Gastroesophageal sphincter (tissue), 4 donors: ENCODE measurements around the gene SLC14A1. TPM values are rescaled to one million over a fixed set of nuclear protein-coding genes. Genes with fewer than 3 reads are reported as not detected.

Source experiments
- ATAC-seq: fragments of 150-250 bp; one replicate; pipeline ENCODE4 v1.9.1; 2016; ENCODE audit warnings: mild to moderate bottlenecking, moderate library complexity
- H3K27ac ChIP-seq, 4 donors: fragments of 200-600 bp; sonication (generic) in 3 of 4; 1 replicate in 3 of 4; 2 replicates in 1 of 4; pipeline ENCODE4 v1.5.1; 2016 to 2019
- H3K27me3 ChIP-seq: fragments of 200-600 bp; sonication (generic); one replicate; pipeline ENCODE4 v1.5.1; 2019
- H3K36me3 ChIP-seq, 2 donors: fragments of 200-600 bp; sonication (generic); one replicate each; pipeline ENCODE4 v1.5.1; 2019; ENCODE audit warnings: control low read depth in 1 of 2
- H3K4me1 ChIP-seq, 3 donors: fragments of 200-600 bp; sonication (generic); 1 replicate in 2 of 3; 2 replicates in 1 of 3; pipeline ENCODE4 v1.5.1; 2016 to 2019; ENCODE audit warnings: control low read depth in 2 of 3
- H3K4me3 ChIP-seq, 2 donors: fragments of 200-600 bp; sonication (generic); one replicate each; pipeline ENCODE4 v1.5.1; 2019; ENCODE audit warnings: mild to moderate bottlenecking in 1 of 2, moderate library complexity in 1 of 2
- H3K9me3 ChIP-seq, 3 donors: fragments of 200-600 bp; sonication (generic); one replicate each; pipeline ENCODE4 v1.5.1; 2017 to 2019; ENCODE audit warnings: control low read depth in 2 of 3
- EP300 ChIP-seq: sonication (generic); formaldehyde crosslinking; IDR thresholded peaks from one replicate; pipeline ENCODE4 v1.6.1; 2017; ENCODE audit warnings: antibody characterized with exemption, mild to moderate bottlenecking
- POLR2A ChIP-seq, 2 donors: fragments of 450-650 bp; IDR thresholded peaks; one replicate each; pipeline ENCODE4 v1.6.1; 2017; ENCODE audit warnings: antibody characterized with exemption in 2 of 2, mild to moderate bottlenecking in 2 of 2, moderate library complexity in 1 of 2
- POLR2AphosphoS5 ChIP-seq: sonication (generic); formaldehyde crosslinking; IDR thresholded peaks from one replicate; pipeline ENCODE4 v1.6.1; 2017; ENCODE audit warnings: antibody characterized with exemption
- WGBS, 2 donors: methylation state at CpG; one replicate each; pipeline ENCODE4 v1.1.5; 2018; ENCODE audit warnings: low coverage in 1 of 2; 5-methylcytosine and 5-hydroxymethylcytosine counted together
- total RNA-seq, 4 donors: library from RNA; depleted of rRNA; stranded (reverse); fragments of >200 nt; gene quantifications; one replicate each; pipeline ENCODE4 v1.1.0, GENCODE V29; 2016
- TF ChIP-seq, protein P1 (sequence below), 4 experiments: fragments of 200-600 bp in 2 of 4; fragments of 450-650 bp in 2 of 4; sonication (generic) in 1 of 4; IDR thresholded peaks; one replicate each; pipeline ENCODE4 v1.5.1; 2017 to 2019; ENCODE audit warnings: antibody characterized with exemption in 4 of 4, mild to moderate bottlenecking in 2 of 4, moderate library complexity in 2 of 4

Gene SLC14A1
- total RNA-seq, 4 donors from 2014 or later: 0.40 to 6.6 (median 1.5) TPM

DNA sequence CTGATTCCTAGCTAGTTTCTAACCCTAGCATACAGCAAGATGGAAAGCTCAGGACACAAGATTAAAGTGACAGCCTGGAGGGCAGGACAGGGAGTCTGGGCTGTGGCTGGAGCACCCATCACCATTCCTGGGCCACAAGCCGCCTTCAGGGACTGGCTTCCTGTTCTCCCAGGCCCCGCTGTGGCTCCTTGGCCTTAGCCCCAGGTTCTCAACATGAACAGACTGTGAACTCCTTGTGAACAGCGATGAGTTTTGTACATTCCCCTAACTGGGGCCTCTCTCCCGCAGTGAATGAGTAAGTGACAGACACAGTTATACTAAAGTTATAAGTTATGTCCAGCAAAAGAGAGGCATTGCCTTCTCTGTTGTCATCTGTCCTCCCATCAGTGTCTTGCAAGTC is 35.9 kb upstream of the SLC14A1 start:
- no peak overlapping the region for H3K27ac ChIP-seq
- no peak for ATAC-seq
- TF ChIP-seq POLR2AphosphoS5: no peak
- TF ChIP-seq, protein P1, sequence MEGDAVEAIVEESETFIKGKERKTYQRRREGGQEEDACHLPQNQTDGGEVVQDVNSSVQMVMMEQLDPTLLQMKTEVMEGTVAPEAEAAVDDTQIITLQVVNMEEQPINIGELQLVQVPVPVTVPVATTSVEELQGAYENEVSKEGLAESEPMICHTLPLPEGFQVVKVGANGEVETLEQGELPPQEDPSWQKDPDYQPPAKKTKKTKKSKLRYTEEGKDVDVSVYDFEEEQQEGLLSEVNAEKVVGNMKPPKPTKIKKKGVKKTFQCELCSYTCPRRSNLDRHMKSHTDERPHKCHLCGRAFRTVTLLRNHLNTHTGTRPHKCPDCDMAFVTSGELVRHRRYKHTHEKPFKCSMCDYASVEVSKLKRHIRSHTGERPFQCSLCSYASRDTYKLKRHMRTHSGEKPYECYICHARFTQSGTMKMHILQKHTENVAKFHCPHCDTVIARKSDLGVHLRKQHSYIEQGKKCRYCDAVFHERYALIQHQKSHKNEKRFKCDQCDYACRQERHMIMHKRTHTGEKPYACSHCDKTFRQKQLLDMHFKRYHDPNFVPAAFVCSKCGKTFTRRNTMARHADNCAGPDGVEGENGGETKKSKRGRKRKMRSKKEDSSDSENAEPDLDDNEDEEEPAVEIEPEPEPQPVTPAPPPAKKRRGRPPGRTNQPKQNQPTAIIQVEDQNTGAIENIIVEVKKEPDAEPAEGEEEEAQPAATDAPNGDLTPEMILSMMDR (IDR thresholded peaks at IDR 0.05): no peak
- no peak for TF ChIP-seq EP300
- no peak for TF ChIP-seq POLR2A (IDR thresholded peaks at IDR 0.05)
- H3K4me3 ChIP-seq: no peak overlapping the region
- no peaks in the 10 kb centered on the region for H3K27me3 ChIP-seq
- no peaks in the 10 kb centered on the region for H3K9me3 ChIP-seq
- H3K4me1 ChIP-seq: peaks cover 0 to 7% (median 0%) of the 10 kb centered on the region in 3 donors
- no peaks in the 10 kb centered on the region for H3K36me3 ChIP-seq
- 73 to 81% methylated on average over 3 of the region's 4 CpGs for WGBS, 2 donors

DNA sequence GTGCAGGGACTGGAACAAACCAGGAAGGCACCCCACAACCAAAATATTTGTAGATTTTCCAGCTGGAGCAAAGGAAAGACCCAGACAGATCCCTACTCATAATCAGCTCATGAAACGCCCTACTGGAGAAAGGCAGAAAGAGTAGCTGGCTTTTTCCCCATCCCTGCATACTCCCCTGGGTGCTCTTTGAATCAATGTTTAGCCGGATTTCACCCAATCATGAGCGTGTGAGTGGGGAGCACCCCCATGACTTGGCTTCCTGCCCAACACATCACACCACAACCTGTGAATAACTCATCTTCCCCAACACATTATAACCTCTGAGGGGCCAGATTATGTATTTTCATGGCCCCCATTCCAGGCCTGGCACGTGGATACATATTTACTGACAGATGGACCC is 35.1 kb upstream of the SLC14A1 start:
- 33 to 74% methylated on average over 1 to 4 of the region's 4 CpGs for WGBS, 2 donors
- no peak for ATAC-seq

DNA sequence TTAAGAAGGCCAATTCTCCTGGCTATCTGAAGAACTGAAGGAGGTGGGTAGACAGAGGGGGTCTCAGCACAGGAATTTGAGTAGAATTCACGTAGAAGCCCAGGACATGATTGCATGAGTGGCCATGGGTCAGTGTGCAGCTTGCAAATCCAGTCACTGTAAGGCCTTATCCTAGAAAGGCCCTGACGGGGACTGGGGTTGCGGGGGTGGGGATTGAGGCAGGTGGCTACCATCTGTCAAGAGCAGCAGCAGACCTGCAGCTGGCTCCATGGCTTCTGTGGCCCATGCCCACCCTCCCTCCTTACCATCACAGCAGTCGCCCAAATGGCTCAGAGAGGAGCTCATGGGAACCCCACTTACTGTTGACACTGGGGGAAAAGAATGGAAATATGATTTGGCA is 34.6 kb upstream of the SLC14A1 start:
- peaks cover 0 to 7% (median 0%) of the 10 kb centered on the region in 3 donors for H3K4me1 ChIP-seq
- no peaks in the 10 kb centered on the region for H3K36me3 ChIP-seq
- no peaks in the 10 kb centered on the region for H3K27me3 ChIP-seq
- TF ChIP-seq, protein P1 (IDR thresholded peaks at IDR 0.05): no peak
- TF ChIP-seq POLR2A (IDR thresholded peaks at IDR 0.05) (no peak), POLR2AphosphoS5 (no peak), EP300 (no peak)
- 65 to 86% methylated on average over 1 to 4 of the region's 4 CpGs for WGBS, 2 donors
- H3K4me3 ChIP-seq: no peak overlapping the region
- no peak for ATAC-seq
- no peak overlapping the region for H3K27ac ChIP-seq
- peaks cover 0 to under 1% (median 0%) of the 10 kb centered on the region in 3 donors for H3K9me3 ChIP-seq

More for the DNA sequence above, 35.1 kb upstream of the SLC14A1 start:
- Histone ChIP-seq H3K9me3 (no peaks in the 10 kb centered on the region), H3K27me3 (no peaks in the 10 kb centered on the region), H3K4me3 (no peak overlapping the region), H3K36me3 (no peaks in the 10 kb centered on the region), H3K27ac (no peak overlapping the region), H3K4me1 (peaks cover 0 to 7% (median 0%) of the 10 kb centered on the region in 3 donors)
- TF ChIP-seq POLR2A (IDR thresholded peaks at IDR 0.05) (no peak), POLR2AphosphoS5 (no peak), EP300 (no peak)
- TF ChIP-seq, protein P1 (IDR thresholded peaks at IDR 0.05): no peak

DNA sequence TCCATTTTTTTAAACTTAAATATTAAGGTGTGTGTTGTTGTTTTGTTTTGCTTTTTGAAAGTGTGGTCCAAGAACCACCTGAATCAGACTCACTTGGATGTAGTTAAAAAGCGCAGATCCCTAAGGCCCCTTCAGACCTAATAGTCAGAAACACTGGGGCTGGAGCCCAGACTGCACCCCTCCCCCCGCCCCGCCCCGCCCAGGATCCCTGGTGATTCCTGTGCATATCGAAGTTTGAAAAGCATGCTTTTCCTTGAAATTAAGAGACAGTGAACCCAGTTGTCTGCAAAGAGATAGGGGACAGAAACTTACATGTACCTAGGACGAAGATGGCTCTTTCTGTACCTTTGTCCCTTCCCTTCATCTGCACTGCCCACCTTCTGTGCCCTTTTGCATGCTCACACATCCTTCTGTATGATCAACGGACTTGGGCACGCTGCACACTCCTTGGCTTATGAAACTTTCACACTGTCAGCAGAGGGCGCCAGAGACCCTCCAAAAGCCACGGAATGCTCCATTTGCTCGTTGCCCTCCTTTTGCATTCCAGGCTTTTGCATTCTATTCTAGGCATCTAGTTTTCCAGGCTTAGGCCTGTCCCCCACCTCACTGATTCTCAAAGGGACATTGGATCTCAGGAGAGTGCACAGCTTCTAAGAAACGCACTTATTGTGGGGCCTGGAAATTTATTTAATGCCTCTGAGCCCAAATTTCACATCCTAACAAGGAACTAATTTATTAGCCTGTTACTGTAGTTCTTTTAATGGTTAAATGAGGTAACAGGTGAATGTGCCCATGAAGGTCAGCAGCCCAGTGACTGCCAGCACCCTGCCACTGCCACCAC is 32.8 kb upstream of the SLC14A1 start:
- Histone ChIP-seq H3K27me3 (no peaks in the 10 kb centered on the region), H3K27ac (no peak overlapping the region), H3K9me3 (peaks cover 0 to 14% (median 0%) of the 10 kb centered on the region in 3 donors), H3K36me3 (no peaks in the 10 kb centered on the region), H3K4me3 (no peak overlapping the region), H3K4me1 (peaks cover 0 to 7% (median 0%) of the 10 kb centered on the region in 3 donors)
- TF ChIP-seq, protein P1 (IDR thresholded peaks at IDR 0.05): peak; percentile 56 to 87 (median 79)
- no peak for TF ChIP-seq EP300
- 4 to 6% methylated on average over 9 to 10 of the region's 12 CpGs for WGBS, 2 donors
- ATAC-seq: peak; percentile 76

DNA sequence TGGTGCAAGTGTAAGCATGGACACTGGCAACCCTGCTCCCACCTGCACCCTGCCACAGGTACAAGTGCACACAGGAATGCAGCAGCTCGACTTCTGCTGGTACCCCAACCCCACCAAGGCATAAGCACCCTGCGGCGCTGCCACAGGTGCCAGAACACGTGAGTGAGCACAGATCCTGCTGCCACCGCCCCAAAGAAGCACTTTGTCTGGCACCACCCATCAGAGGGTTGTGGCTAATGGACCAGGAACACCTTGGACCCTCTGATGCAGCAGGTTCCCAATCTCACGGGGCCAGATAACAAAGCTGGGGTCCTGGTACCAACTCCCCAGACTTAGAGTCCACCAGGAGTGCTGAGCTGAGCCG is 32.2 kb upstream of the SLC14A1 start:
- no peak for TF ChIP-seq POLR2A (IDR thresholded peaks at IDR 0.05)
- TF ChIP-seq, protein P1 (IDR thresholded peaks at IDR 0.05): no peak
- no peak for TF ChIP-seq EP300
- TF ChIP-seq POLR2AphosphoS5: no peak
- Histone ChIP-seq H3K9me3 (peaks cover 0 to 14% (median 0%) of the 10 kb centered on the region in 3 donors), H3K4me3 (no peak overlapping the region), H3K36me3 (no peaks in the 10 kb centered on the region), H3K27me3 (no peaks in the 10 kb centered on the region), H3K4me1 (peaks cover 0 to 7% (median 0%) of the 10 kb centered on the region in 3 donors), H3K27ac (no peak overlapping the region)
- no peak for ATAC-seq
- 83% methylated on average over 2 of the region's 7 CpGs; no CpG with 5 or more reads in 1 of the 2 donors for WGBS, 2 donors
